ENCODE measurements around the gene MBD5. TPM values are rescaled to one million over a fixed set of nuclear protein-coding genes. Genes with fewer than 3 reads are reported as not detected.

The MBD5 gene
- total and polyA plus RNA-seq, 4 donors: 2.0 to 15.9 (median 9.5) TPM

GRCh38 chr2:148351437-148352143 lies 330.7 kb downstream of the MBD5 start:
- TF ChIP-seq ATF3 (IDR thresholded peaks at IDR 0.05) (no peak), SP1 (IDR thresholded peaks at IDR 0.05) (no peak), HNF4A (conservative IDR thresholded peaks at IDR 0.05) (peak in 1 of 2 donors; percentile 23)
- H3K27me3 ChIP-seq (ENCODE audit: control insufficient read depth in 4 of 4, insufficient read depth in 4 of 4, low read length in 3 of 4): no peaks in the 10 kb centered on the region
- H3K36me3 ChIP-seq (ENCODE audit: control insufficient read depth in 4 of 4, insufficient read depth in 3 of 4, low read depth in 1 of 4, low read length in 3 of 4): no peaks in the 10 kb centered on the region
- no peaks in the 10 kb centered on the region for H3K4me1 ChIP-seq (ENCODE audit: control insufficient read depth in 4 of 4, insufficient read depth in 4 of 4, low read length in 3 of 4)
- no peak overlapping the region for H3K27ac ChIP-seq (ENCODE audit: low read depth in 1 of 2, low read length in 2 of 2)
- 55% methylated on average over 2 of the region's 2 CpGs for WGBS
- H3K4me3 ChIP-seq (ENCODE audit: low read depth in 1 of 3, low read length in 3 of 3): no peak overlapping the region
- no peak overlapping the region for H3K9ac ChIP-seq (ENCODE audit: low read depth in 1 of 2, low read length in 2 of 2)
- no peak for DNase-seq (ENCODE audit: low spot score)
- no peaks in the 10 kb centered on the region for H3K9me3 ChIP-seq (ENCODE audit: control insufficient read depth in 4 of 4, low read length in 3 of 4)

- Histone ChIP-seq H3K9ac (ENCODE audit: low read depth in 1 of 2, low read length in 2 of 2) (no peak overlapping the region), H3K4me3 (ENCODE audit: low read depth in 1 of 3, low read length in 3 of 3) (no peak overlapping the region), H3K9me3 (ENCODE audit: control insufficient read depth in 4 of 4, low read length in 3 of 4) (no peaks in the 10 kb centered on the region), H3K27ac (ENCODE audit: low read depth in 1 of 2, low read length in 2 of 2) (no peak overlapping the region), H3K27me3 (ENCODE audit: control insufficient read depth in 4 of 4, insufficient read depth in 4 of 4, low read length in 3 of 4) (no peaks in the 10 kb centered on the region), H3K4me1 (ENCODE audit: control insufficient read depth in 4 of 4, insufficient read depth in 4 of 4, low read length in 3 of 4) (no peaks in the 10 kb centered on the region), H3K36me3 (ENCODE audit: control insufficient read depth in 4 of 4, insufficient read depth in 3 of 4, low read depth in 1 of 4, low read length in 3 of 4) (no peaks in the 10 kb centered on the region)
- WGBS: 82% methylated on average over 6 of the region's 6 CpGs
- no peak for DNase-seq (ENCODE audit: low spot score)
- no peak for TF ChIP-seq YY1 (IDR thresholded peaks at IDR 0.05)
- no peak for TF ChIP-seq HNF4G (IDR thresholded peaks at IDR 0.05)
- TF ChIP-seq RAD21 (IDR thresholded peaks at IDR 0.05): no peak
- TF ChIP-seq EGR1 (IDR thresholded peaks at IDR 0.05; ENCODE audit: low read depth in 2 of 2): no peak
- TF ChIP-seq JUND (IDR thresholded peaks at IDR 0.05): no peak
- TF ChIP-seq ATF3 (IDR thresholded peaks at IDR 0.05): no peak
- no peak for TF ChIP-seq MAX (IDR thresholded peaks at IDR 0.05)
- no peak for TF ChIP-seq GABPA (IDR thresholded peaks at IDR 0.05 in 1 of 2, conservative IDR thresholded peaks at IDR 0.05 in 1 of 2)
- TF ChIP-seq RXRA (IDR thresholded peaks at IDR 0.05): no peak
- no peak for TF ChIP-seq ZBTB33 (IDR thresholded peaks at IDR 0.05)
- TF ChIP-seq HNF4A (conservative IDR thresholded peaks at IDR 0.05): no peak
- TF ChIP-seq NR2F2 (IDR thresholded peaks at IDR 0.05): no peak
- TF ChIP-seq CTCF (IDR thresholded peaks at IDR 0.05; ENCODE audit: low read depth, low read length, missing input control): no peak
- no peak for TF ChIP-seq FOXA2 (IDR thresholded peaks at IDR 0.05)
- TF ChIP-seq TAF1 (conservative IDR thresholded peaks at IDR 0.05): no peak
- TF ChIP-seq REST (IDR thresholded peaks at IDR 0.05): no peak
- no peak for TF ChIP-seq SP1 (IDR thresholded peaks at IDR 0.05)
Observed at GRCh38 chr2:148358375-148358774, 337.5 kb downstream of the MBD5 start.

All from liver (tissue), 9 donors.